ENCODE data around the gene HOXC10. TPM values are rescaled to one million over a fixed set of nuclear protein-coding genes. Genes with fewer than 3 reads are reported as not detected.
A peak's percentile ranks its signal among the peaks of the same experiment; 100 is the strongest.

HOXC10 gene
- total and polyA plus RNA-seq, 2 donors from 2014 or later: 49.7 to 50.7 TPM

DNA sequence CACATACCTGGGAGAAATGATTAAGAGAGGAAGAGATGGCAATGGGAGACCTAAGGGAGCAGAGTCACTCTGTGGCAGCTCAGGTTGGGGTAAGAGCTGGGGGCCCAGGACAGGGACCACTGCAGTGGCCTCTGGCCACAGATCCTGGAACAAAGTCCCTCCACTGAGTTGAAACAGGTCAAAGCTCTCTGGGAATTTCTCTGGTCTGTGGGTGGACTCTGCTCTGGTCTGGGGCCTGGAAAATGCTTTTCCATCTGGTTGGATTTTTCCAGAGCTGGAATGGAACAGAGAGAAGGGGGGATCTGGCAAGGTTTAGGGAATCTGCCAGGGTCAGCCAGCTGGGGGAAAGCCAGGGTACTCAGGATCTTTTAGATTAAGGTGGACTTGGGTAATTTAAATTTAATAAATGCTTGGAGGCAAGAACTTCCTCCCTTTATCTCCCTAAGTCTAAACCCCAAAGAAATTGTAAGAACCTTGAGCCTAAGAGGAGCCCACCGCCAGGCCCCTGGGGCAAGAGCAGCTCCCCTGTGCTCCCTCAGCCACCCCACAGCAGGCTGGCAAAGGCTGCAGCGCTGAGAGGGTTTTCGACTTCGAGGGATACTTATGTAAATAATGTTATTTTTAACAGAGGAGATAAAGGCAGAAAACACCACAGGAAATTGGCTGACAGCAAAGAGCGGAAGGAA, 3.7 kb downstream of the HOXC10 start:
- Histone ChIP-seq H3K9ac (ENCODE audit: low read length in 3 of 3) (peak overlapping the region in 2 of 3 donors; percentile 57 to 62), H3K4me3 (ENCODE audit: low read length in 3 of 3) (peak overlapping the region; percentile 49 to 86 (median 64)), H3K27ac (ENCODE audit: low read depth in 2 of 2, low read length in 2 of 2) (peak overlapping the region; percentile 93 to 95), H3K4me1 (ENCODE audit: control insufficient read depth in 2 of 3, insufficient read depth in 2 of 3, low read depth in 1 of 3, low read length in 3 of 3) (peaks cover 0 to 34% (median 17%) of the 10 kb centered on the region in 3 donors), H3K9me3 (ENCODE audit: control insufficient read depth in 2 of 3, insufficient read depth in 1 of 3, low read length in 3 of 3) (no peaks in the 10 kb centered on the region), H3K36me3 (ENCODE audit: control insufficient read depth in 2 of 3, insufficient read depth in 3 of 3, low read length in 3 of 3) (no peaks in the 10 kb centered on the region), H3K27me3 (ENCODE audit: control insufficient read depth, insufficient read depth, low read length) (peaks cover 5% of the 10 kb centered on the region)
- TF ChIP-seq, protein P1, sequence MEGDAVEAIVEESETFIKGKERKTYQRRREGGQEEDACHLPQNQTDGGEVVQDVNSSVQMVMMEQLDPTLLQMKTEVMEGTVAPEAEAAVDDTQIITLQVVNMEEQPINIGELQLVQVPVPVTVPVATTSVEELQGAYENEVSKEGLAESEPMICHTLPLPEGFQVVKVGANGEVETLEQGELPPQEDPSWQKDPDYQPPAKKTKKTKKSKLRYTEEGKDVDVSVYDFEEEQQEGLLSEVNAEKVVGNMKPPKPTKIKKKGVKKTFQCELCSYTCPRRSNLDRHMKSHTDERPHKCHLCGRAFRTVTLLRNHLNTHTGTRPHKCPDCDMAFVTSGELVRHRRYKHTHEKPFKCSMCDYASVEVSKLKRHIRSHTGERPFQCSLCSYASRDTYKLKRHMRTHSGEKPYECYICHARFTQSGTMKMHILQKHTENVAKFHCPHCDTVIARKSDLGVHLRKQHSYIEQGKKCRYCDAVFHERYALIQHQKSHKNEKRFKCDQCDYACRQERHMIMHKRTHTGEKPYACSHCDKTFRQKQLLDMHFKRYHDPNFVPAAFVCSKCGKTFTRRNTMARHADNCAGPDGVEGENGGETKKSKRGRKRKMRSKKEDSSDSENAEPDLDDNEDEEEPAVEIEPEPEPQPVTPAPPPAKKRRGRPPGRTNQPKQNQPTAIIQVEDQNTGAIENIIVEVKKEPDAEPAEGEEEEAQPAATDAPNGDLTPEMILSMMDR (IDR thresholded peaks at IDR 0.05; ENCODE audit: borderline replicate concordance, extremely low read depth, insufficient read depth): no peak
- DNase-seq (peak in 1 of 5 donors; percentile 73), FAIRE-seq (no peak)
- intact Hi-C loops (cut with DNase I): no loop called here

GRCh38 chr12:53989227-53990113, 4.5 kb downstream of the HOXC10 start:
- Histone ChIP-seq H3K36me3 (ENCODE audit: control insufficient read depth in 2 of 3, insufficient read depth in 3 of 3, low read length in 3 of 3) (no peaks in the 10 kb centered on the region), H3K27me3 (ENCODE audit: control insufficient read depth, insufficient read depth, low read length) (peaks cover 5% of the 10 kb centered on the region), H3K9ac (ENCODE audit: low read length in 3 of 3) (peak overlapping the region; percentile 19 to 62 (median 57)), H3K27ac (ENCODE audit: low read depth in 2 of 2, low read length in 2 of 2) (peak overlapping the region; percentile 83 to 95), H3K4me3 (ENCODE audit: low read length in 3 of 3) (peak overlapping the region; percentile 49 to 86 (median 64)), H3K4me1 (ENCODE audit: control insufficient read depth in 2 of 3, insufficient read depth in 2 of 3, low read depth in 1 of 3, low read length in 3 of 3) (peaks cover 0 to 34% (median 20%) of the 10 kb centered on the region in 3 donors), H3K9me3 (ENCODE audit: control insufficient read depth in 2 of 3, insufficient read depth in 1 of 3, low read length in 3 of 3) (no peaks in the 10 kb centered on the region)
- intact Hi-C loops (cut with DNase I): no loop called here
- TF ChIP-seq, protein P1 (IDR thresholded peaks at IDR 0.05; ENCODE audit: borderline replicate concordance, extremely low read depth, insufficient read depth): peak; percentile 35
- FAIRE-seq (no peak), DNase-seq (peak; percentile 81 to 91 (median 86))

DNA sequence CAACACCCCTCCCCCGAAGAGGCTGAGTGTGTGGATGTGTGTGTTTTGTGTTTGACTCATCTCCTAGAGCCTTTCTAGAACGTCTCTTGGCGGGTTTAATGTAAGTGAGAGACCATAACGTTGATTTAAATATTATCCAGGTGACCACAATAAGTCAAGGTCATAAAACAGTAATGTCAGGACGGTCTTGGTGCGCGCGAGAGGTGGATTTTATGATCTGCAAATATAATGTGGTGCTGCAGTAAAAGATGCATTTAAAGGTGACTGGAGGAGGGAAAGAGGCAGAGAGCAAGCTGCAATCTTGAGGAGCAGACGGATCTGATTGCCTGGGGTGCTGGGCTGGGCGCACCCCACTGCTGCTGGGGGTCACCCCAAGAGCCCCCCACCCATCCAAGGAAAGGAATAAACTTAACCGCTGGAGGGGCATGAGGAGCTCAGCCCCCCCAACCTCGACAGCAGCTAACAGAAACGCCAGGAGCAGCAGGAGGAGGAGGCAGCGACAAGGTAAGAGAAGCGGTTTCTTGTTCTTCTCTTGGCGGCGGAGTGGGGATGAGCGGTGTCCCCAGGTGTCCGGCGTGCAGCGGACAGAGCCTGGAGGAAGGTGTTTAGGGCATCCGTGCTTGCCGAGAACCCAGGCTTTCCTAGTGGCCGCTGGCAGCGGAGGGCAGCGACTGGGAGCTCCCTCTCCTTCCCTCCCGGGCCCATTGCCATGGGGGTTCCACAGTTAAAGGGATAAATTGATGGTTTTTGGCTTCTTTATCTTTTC, 5.5 kb downstream of the HOXC10 start:
- Histone ChIP-seq H3K9me3 (ENCODE audit: control insufficient read depth in 2 of 3, insufficient read depth in 1 of 3, low read length in 3 of 3) (no peaks in the 10 kb centered on the region), H3K4me1 (ENCODE audit: control insufficient read depth in 2 of 3, insufficient read depth in 2 of 3, low read depth in 1 of 3, low read length in 3 of 3) (peaks cover 0 to 35% (median 20%) of the 10 kb centered on the region in 3 donors), H3K9ac (ENCODE audit: low read length in 3 of 3) (peak overlapping the region; percentile 45 to 75 (median 62)), H3K4me3 (ENCODE audit: low read length in 3 of 3) (peak overlapping the region; percentile 39 to 86 (median 63)), H3K36me3 (ENCODE audit: control insufficient read depth in 2 of 3, insufficient read depth in 3 of 3, low read length in 3 of 3) (no peaks in the 10 kb centered on the region), H3K27me3 (ENCODE audit: control insufficient read depth, insufficient read depth, low read length) (peaks cover 5% of the 10 kb centered on the region), H3K27ac (ENCODE audit: low read depth in 2 of 2, low read length in 2 of 2) (peak overlapping the region; percentile 72 to 83)
- FAIRE-seq: no peak
- TF ChIP-seq, protein P1 (IDR thresholded peaks at IDR 0.05; ENCODE audit: borderline replicate concordance, extremely low read depth, insufficient read depth): no peak
- peak in 3 of 5 donors; percentile 63 to 80 (median 65) for DNase-seq
- intact Hi-C loops (cut with DNase I): no loop called here

All from kidney (tissue), 14 donors.